SK-N-SH (cell line): ENCODE measurements around the gene KIF18A.
"Not testable (repeated sequence)": the region's sequence is repeated elsewhere in the genome, so short reads cannot be mapped to it uniquely, and the experiment has no call there.

ENCODE experiments used
- ELF1 ChIP-seq: IDR thresholded peaks from 2 replicates; pipeline ENCODE4 v1.4.0; 2012
- EP300 ChIP-seq, 2 experiments: IDR thresholded peaks; 2 replicates each; pipeline versions ENCODE4 v1.4.0 to v1.6.1; 2012; ENCODE audit warnings: borderline replicate concordance in 1 of 2, low read depth in 1 of 2, low read length in 1 of 2
- FOXJ3 ChIP-seq: sonication (generic); formaldehyde crosslinking; IDR thresholded peaks from 2 replicates; pipeline ENCODE4 v1.5.1; 2020; ENCODE audit warnings: mild to moderate bottlenecking, missing genetic modification reagents
- MXI1 ChIP-seq: IDR thresholded peaks from 2 replicates; pipeline ENCODE4 v1.6.1; 2012; ENCODE audit warnings: mild to moderate bottlenecking, low read depth, low read length, improper control_type of control experiment
- NFIC ChIP-seq: IDR thresholded peaks from 2 replicates; pipeline ENCODE4 v1.4.0; 2012; ENCODE audit warnings: borderline replicate concordance
- POLR2AphosphoS5 ChIP-seq: IDR thresholded peaks from 2 replicates; pipeline ENCODE4 v1.6.1; 2012; ENCODE audit warnings: low read depth, low read length
- RAD21 ChIP-seq: IDR thresholded peaks from 2 replicates; pipeline ENCODE4 v1.6.1; 2012; ENCODE audit warnings: mild to moderate bottlenecking, low read length
- SMC3 ChIP-seq: IDR thresholded peaks from 2 replicates; pipeline ENCODE4 v1.6.1; 2012; ENCODE audit warnings: low read depth, low read length, improper control_type of control experiment
- TAF1 ChIP-seq: IDR thresholded peaks from 2 replicates; pipeline ENCODE4 v1.6.1; 2012; ENCODE audit warnings: low read depth, mild to moderate bottlenecking, low read length, moderate library complexity, borderline replicate concordance
- TCF12 ChIP-seq: IDR thresholded peaks from 2 replicates; pipeline ENCODE4 v1.4.0; 2012
- TF ChIP-seq, protein P1 (sequence below): fragments of 200-600 bp; sonication (generic); IDR thresholded peaks from 2 replicates; pipeline ENCODE4 v1.6.1; 2017; ENCODE audit warnings: antibody characterized with exemption, mild to moderate bottlenecking, moderate library complexity
- TF ChIP-seq, protein P2 (sequence below): IDR thresholded peaks from 2 replicates; pipeline ENCODE4 v1.4.0; 2012; ENCODE audit warnings: low read depth
- TF ChIP-seq, protein P3 (sequence below): IDR thresholded peaks from 2 replicates; pipeline ENCODE4 v1.6.1; 2012; ENCODE audit warnings: mild to moderate bottlenecking, low read depth, low read length, moderate library complexity

DNA sequence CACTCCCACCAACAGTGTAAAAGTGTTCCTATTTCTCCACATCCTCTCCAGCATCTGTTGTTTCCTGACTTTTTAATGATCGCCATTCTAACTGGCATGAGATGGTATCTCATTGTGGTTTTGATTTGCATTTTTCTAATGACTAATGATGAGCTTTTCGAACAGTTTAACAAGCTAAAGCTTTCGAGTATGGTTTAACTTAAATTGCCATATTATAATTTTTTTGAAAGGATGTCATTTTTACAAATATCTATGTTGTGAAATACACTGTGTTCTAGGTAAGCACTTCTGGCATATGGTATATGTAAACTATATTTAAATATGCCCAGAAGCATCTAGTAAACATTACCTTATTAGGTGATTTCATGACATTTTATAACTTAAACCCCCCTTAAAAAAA, 20.3 kb downstream of the KIF18A start:
- not testable (repeated sequence) for TF ChIP-seq POLR2AphosphoS5; SMC3; EP300 (IDR thresholded peaks at IDR 0.05; ENCODE audit: borderline replicate concordance in 1 of 2, low read depth in 1 of 2, low read length in 1 of 2); MXI1; TAF1; NFIC; ELF1; FOXJ3 (CRISPR knock-in tag); TCF12; RAD21
- TF ChIP-seq, protein P1, sequence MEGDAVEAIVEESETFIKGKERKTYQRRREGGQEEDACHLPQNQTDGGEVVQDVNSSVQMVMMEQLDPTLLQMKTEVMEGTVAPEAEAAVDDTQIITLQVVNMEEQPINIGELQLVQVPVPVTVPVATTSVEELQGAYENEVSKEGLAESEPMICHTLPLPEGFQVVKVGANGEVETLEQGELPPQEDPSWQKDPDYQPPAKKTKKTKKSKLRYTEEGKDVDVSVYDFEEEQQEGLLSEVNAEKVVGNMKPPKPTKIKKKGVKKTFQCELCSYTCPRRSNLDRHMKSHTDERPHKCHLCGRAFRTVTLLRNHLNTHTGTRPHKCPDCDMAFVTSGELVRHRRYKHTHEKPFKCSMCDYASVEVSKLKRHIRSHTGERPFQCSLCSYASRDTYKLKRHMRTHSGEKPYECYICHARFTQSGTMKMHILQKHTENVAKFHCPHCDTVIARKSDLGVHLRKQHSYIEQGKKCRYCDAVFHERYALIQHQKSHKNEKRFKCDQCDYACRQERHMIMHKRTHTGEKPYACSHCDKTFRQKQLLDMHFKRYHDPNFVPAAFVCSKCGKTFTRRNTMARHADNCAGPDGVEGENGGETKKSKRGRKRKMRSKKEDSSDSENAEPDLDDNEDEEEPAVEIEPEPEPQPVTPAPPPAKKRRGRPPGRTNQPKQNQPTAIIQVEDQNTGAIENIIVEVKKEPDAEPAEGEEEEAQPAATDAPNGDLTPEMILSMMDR = not testable (repeated sequence)
- TF ChIP-seq, protein P2, sequence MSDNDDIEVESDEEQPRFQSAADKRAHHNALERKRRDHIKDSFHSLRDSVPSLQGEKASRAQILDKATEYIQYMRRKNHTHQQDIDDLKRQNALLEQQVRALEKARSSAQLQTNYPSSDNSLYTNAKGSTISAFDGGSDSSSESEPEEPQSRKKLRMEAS = not testable (repeated sequence)
- TF ChIP-seq, protein P3, sequence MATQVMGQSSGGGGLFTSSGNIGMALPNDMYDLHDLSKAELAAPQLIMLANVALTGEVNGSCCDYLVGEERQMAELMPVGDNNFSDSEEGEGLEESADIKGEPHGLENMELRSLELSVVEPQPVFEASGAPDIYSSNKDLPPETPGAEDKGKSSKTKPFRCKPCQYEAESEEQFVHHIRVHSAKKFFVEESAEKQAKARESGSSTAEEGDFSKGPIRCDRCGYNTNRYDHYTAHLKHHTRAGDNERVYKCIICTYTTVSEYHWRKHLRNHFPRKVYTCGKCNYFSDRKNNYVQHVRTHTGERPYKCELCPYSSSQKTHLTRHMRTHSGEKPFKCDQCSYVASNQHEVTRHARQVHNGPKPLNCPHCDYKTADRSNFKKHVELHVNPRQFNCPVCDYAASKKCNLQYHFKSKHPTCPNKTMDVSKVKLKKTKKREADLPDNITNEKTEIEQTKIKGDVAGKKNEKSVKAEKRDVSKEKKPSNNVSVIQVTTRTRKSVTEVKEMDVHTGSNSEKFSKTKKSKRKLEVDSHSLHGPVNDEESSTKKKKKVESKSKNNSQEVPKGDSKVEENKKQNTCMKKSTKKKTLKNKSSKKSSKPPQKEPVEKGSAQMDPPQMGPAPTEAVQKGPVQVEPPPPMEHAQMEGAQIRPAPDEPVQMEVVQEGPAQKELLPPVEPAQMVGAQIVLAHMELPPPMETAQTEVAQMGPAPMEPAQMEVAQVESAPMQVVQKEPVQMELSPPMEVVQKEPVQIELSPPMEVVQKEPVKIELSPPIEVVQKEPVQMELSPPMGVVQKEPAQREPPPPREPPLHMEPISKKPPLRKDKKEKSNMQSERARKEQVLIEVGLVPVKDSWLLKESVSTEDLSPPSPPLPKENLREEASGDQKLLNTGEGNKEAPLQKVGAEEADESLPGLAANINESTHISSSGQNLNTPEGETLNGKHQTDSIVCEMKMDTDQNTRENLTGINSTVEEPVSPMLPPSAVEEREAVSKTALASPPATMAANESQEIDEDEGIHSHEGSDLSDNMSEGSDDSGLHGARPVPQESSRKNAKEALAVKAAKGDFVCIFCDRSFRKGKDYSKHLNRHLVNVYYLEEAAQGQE = not testable (repeated sequence)
